Activated naive CD4-positive, alpha-beta T cell treated with anti-CD3 and anti-CD28 coated beads, Interleukin-2, amount 50 U/mL, for 24 hours (primary cell): Measurements from ENCODE around the gene SMIM41.
A peak's percentile ranks its signal among the peaks of the same experiment; 100 is the strongest.

Source experiments
- H3K27ac Mint-ChIP-seq: one replicate; pipeline ENCODE4 v1.8.0; 2021; ENCODE audit warnings: mild to moderate bottlenecking, mixed read lengths
- H3K27me3 Mint-ChIP-seq: one replicate; pipeline ENCODE4 v1.8.0; 2021; ENCODE audit warnings: mixed read lengths
- H3K36me3 Mint-ChIP-seq: one replicate; pipeline ENCODE4 v1.8.0; 2021; ENCODE audit warnings: mixed read lengths
- H3K4me1 Mint-ChIP-seq: one replicate; pipeline ENCODE4 v1.8.0; 2021; ENCODE audit warnings: mixed read lengths
- H3K4me3 Mint-ChIP-seq: one replicate; pipeline ENCODE4 v1.8.0; 2021; ENCODE audit warnings: mild to moderate bottlenecking, mixed read lengths
- H3K9me3 Mint-ChIP-seq: one replicate; pipeline ENCODE4 v1.8.0; 2021; ENCODE audit warnings: mixed read lengths

The SMIM41 gene

GRCh38 chr12:52151153-52151836 is 71.8 kb downstream of the SMIM41 start:
- Mint-ChIP-seq H3K4me1 (peaks cover 25% of the 10 kb centered on the region), H3K27me3 (no peaks in the 10 kb centered on the region), H3K4me3 (peak overlapping the region; percentile 51), H3K27ac (no peak overlapping the region), H3K36me3 (no peaks in the 10 kb centered on the region), H3K9me3 (no peaks in the 10 kb centered on the region)

DNA sequence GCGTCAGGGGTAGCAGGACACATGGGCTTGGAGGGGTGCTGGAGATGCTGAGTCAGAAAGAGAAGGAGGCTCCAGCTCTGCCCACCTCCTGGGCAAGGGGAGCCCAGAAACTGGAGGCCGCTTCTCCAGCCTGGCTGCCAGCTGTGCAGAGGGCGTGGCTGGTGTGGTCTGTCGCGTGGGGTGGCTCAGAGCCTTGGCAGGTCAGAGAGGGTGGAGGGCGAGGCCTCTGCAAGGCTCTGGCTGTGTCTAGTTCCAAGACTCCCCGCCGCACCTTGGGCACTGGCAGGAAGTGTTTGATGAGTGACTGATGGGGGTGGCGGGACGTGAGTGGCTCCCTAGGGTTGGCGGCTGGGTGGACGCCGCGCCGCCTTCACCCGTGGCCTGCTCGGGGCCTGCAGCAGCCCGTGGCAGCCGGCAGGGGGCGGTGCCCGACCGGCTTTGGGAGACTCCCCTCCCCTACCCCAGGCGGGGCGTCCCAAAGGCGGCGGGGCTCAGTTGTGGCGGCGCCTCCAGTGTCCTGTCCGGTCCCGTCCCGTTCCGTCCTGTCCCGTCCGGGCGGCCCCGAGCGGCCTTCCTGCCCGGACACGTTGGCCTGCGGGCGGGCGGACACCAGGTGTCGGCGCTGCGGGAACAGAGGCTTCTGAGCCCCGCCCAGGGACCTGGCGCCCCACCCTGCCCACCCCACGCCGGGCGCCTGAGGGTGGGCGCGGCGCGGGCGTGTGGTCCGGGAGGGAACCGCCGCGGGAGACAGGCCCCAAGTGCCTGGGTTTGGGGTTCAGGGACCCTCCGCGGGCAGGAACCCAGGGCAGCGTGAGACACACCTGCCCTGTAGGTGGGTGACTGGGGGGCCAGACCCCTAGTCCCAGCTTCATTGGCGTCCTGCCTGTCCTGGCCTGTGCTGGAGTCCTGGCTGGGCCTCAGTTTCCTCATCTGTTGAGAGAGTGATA is 72.6 kb downstream of the SMIM41 start:
- Mint-ChIP-seq H3K4me3 (peak overlapping the region; percentile 51), H3K4me1 (peaks cover 33% of the 10 kb centered on the region), H3K9me3 (no peaks in the 10 kb centered on the region), H3K27ac (no peak overlapping the region), H3K27me3 (no peaks in the 10 kb centered on the region), H3K36me3 (no peaks in the 10 kb centered on the region)

DNA sequence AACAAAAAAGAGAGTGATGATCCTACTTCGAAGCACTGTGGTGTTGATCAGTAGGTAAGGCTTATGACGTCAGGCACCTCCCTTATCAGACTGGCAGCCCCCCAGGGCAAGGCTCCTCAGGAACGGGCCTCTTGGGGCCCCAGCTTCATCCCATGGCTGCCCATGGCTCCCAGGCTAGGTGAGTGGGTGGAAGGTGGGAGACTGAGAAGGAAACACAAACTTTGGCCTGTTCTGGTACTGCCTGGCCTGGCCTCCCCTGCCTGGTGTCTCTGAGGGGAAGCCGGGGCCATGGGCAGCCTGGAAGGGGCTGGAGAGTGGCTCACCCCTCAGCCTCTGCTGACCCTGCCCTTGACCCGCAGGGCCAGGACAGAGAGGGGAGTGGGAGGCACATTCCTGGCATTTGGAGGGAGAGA is 73.4 kb downstream of the SMIM41 start:
- H3K4me3 Mint-ChIP-seq: peak overlapping the region; percentile 42
- no peaks in the 10 kb centered on the region for H3K36me3 Mint-ChIP-seq
- H3K27me3 Mint-ChIP-seq: no peaks in the 10 kb centered on the region
- peaks cover 33% of the 10 kb centered on the region for H3K4me1 Mint-ChIP-seq
- H3K9me3 Mint-ChIP-seq: no peaks in the 10 kb centered on the region
- no peak overlapping the region for H3K27ac Mint-ChIP-seq

DNA sequence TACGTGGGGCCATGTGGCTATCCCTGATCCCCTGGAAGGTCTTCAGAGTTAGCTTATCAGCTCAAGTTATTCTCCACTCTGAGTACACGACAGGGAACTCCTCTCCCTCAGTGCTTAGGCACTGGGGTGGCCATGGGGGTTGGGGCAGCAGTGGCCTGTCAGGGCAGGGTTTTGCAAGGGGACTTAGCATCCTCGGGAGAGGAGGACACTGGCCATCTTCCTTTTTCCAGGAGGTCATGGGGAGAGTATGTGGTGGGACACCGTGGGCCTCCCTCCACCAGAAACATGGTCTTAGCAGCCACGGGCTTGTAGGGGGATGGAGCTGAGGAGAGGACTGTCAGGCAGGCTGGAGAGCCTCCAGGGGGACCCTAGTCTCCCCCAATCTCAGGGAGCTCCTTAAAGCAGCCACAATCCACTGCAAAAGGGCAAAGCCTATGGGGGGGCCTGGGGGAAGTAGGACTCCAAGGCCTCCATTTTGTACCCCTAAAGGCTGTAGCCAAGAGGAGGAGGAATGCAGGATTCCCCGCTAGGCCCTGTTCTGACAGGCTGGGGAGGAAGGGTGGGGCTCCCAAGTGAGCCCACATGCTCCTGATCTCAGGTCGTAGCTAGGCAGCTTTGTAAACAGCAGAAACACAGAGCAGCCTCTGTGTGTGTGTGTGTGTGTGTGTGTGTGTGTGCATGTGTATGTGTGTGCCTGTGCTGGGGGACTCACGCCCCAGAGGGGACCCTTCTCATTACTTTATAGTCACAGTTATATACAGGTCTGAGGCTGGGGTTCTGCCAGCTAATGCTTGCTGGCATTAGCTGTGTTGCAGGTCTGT is 75.8 kb downstream of the SMIM41 start:
- no peaks in the 10 kb centered on the region for H3K36me3 Mint-ChIP-seq
- no peaks in the 10 kb centered on the region for H3K9me3 Mint-ChIP-seq
- peaks cover 33% of the 10 kb centered on the region for H3K4me1 Mint-ChIP-seq
- H3K4me3 Mint-ChIP-seq: no peak overlapping the region
- H3K27me3 Mint-ChIP-seq: no peaks in the 10 kb centered on the region
- peak overlapping the region; percentile 80 for H3K27ac Mint-ChIP-seq

- H3K9me3 Mint-ChIP-seq: no peaks in the 10 kb centered on the region
- H3K27me3 Mint-ChIP-seq: no peaks in the 10 kb centered on the region
- H3K4me3 Mint-ChIP-seq: no peak overlapping the region
- no peaks in the 10 kb centered on the region for H3K36me3 Mint-ChIP-seq
- H3K4me1 Mint-ChIP-seq: peaks cover 37% of the 10 kb centered on the region
- H3K27ac Mint-ChIP-seq: no peak overlapping the region
Measured at GRCh38 chr12:52156311-52156710, 76.8 kb downstream of the SMIM41 start.

- Mint-ChIP-seq H3K27ac (peak overlapping the region; percentile 46), H3K4me3 (no peak overlapping the region), H3K27me3 (no peaks in the 10 kb centered on the region), H3K9me3 (no peaks in the 10 kb centered on the region), H3K36me3 (no peaks in the 10 kb centered on the region), H3K4me1 (peaks cover 38% of the 10 kb centered on the region)
Measured at GRCh38 chr12:52156757-52157565, 77.5 kb downstream of the SMIM41 start.

- H3K9me3 Mint-ChIP-seq: no peaks in the 10 kb centered on the region
- H3K36me3 Mint-ChIP-seq: no peaks in the 10 kb centered on the region
- H3K27ac Mint-ChIP-seq: no peak overlapping the region
- peaks cover 43% of the 10 kb centered on the region for H3K4me1 Mint-ChIP-seq
- H3K27me3 Mint-ChIP-seq: no peaks in the 10 kb centered on the region
- H3K4me3 Mint-ChIP-seq: no peak overlapping the region
Measured at GRCh38 chr12:52157566-52158150, 78.2 kb downstream of the SMIM41 start.
